ENCODE measurements around the gene KIAA0040.

KIAA0040 gene

DNA sequence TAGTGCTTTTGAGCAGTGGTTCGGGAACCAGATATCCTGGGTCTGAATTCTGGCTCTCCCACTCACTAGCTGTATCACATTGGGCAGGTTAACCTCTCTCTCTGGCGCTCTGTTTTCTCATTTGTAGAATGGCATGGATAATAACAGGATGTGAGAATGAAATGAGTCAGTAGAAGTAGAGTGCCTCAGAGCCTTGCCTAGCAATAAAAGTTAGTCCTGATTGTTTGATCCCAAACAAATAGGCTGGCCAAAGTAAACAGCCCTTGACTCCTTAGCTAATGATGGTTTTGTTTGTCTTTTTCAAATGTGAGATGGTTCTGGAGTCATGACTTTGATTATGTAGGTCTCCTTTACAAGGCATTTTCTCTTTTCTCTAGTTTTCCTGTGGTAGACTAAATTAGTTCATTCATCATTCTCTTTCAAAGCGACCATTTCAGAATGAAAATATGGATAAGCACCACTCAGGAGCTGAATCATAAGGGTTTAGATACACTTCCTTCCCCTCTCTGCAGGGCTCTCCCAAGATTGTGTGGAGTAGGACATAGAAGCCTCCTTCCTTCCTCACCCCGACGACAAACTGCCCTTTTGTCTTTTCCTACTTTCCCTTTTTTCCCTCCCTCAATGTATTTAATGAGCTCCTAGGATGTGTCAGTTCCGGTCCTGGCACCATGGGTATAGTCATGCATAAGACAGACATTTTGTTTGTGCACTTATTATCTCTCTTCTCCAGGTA lies 23.1 kb downstream of the KIAA0040 start:
- DNase-seq = no peak

DNA sequence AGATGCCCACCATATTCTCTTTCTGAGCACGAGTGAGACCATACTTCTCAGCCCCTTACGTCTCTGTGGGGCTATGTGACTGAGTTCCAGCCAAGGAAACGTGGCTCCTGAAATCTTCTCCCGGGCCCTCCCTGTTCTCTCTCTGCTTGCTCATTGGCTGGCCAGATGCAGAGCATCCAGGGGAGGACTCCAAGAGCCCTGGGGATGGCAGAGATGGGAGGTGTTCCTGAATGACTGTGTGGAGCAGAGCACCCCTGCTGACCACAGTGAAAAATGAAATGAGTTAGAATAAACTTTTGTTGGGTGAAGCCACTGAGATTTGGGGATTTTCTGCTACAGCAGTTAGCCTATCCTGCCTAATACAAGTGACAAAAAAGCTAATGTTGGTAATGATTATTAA lies 23.8 kb downstream of the KIAA0040 start:
- no peak for DNase-seq

DNA sequence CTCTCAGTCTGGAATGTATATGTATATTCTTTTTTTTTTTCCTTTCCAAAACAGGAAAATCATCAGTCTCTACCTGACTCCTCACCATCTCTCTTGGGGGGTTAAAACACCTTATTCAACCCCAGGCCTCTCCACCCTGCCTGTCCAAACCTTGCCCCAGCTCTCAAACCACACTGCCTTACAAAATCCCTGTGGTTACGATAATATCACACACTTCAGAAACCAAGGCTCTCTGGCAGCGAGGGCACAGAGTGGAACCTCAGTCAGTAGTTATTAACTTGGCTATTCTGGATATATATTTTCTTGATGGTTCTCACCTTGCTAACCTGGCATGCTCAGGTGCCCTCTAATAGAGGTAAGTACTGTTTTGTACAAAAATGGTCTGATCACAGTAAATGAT lies 24.7 kb downstream of the KIAA0040 start:
- DNase-seq = peak; percentile 67

DNA sequence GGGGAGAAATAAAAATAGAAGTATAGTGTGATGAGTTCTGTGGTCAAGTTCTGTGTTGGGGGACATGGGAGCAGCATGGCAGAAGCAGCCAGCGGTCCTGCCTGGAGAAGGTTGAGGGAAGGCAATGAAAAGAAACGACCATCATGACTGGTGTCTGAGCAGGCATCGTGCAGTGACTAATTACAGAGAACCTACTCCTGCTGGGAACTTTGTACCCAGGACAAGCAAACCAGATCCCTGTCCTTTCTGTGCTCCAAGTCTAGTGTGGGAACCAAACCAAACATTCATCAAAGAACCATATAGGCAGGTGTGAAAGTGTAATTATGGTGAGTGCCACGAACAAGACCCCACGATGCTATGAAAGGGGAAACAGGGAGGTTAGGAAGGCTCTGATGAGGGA lies 25.8 kb downstream of the KIAA0040 start:
- DNase-seq = no peak

DNA sequence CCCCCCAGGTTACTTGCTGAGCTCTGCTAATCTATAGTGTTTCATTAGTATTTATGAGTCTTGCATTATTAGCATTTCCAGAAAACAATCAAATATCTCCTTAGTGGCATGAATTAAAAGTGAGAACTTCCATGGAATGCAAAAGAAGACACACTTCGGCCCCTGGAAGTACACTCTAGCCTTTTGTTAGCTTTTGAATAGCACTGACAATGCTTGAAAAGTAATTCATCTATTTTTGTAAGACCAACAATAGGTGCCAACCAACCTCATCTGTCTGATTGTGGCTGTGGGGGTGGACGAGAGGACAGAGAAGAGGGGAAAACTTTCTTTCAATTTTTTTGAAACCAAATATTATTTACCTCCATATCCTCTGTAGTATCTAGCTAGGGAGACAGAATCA lies 27.8 kb downstream of the KIAA0040 start:
- DNase-seq = no peak

DNA sequence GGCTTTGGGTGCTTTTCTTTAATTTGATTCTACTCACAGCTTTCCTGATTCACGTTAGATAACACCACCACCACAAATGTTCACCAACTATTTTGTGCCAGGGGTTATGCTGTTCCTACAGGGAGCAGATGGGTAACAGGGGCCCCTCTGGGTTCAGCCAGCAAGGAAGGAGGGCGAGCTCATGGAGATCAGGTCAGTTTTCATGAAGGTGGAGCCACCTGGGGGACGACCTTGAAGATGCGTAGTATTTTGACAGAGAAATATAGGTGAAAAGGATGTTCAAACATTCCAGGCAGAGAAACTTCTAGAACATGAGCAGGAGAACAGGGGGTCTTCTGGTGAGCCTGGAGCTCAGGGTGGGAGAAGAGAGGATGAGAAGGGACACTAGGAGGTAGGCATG lies 28.9 kb downstream of the KIAA0040 start:
- DNase-seq = no peak

DNA sequence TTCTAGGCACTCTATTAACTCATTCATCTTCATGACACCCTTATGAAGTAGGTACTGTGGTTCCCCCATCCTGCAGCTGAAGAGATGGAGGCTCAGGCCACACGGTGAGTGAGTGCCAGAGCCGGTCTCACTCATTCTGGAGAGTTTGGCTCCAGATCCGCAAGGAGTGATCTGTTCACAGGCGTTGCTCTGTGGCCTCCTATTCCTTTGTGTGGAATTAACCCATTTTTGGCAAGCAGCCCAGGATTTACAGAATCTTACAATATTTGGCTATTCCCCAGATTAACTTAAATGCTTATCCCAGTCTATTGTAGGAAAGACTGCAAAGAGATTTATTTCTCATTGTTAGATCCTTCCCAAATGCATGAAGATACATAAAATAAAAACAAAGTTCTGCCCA lies 29.6 kb downstream of the KIAA0040 start:
- no peak for DNase-seq

DNA sequence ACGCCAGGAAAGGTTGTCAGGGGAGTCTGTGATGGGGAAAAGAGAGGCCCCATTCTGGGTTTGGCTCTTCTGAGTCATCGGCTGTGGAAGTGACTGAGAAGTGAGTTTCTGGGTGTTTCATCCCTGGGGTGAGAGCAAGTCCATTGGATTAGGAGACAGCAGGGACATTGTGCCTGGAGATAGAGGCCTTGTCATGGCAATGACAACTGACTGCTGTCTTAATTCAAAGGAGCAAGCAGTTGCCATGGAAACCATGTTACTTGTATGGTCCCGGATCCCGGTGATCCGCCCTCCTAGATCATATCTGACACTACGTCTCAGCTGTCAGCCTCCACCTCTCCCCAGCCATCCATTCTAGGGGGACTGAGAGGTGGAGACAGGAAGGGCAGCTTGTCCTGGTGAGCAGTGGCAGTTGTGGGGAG lies 34.4 kb downstream of the KIAA0040 start:
- no peak for DNase-seq

DNA sequence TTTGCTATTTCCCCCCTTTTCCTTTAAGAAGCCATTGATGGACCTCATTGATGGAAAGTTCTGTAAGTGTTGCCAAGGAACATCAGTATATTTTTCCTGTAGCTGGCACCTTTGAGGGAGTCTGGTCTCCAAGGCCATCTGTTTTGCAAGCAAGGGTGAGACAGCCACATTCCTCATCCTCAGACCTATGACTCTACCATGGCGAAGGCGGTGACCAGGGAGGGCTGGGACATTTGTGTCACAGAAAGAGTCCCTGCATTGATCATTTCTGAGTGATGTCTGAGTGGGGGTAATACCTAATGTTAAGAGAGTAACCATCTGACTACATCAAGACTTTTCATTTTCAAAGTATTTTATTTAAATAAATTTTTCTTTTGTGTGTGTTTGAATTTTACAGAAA lies 35.4 kb downstream of the KIAA0040 start:
- no peak for DNase-seq

DNA sequence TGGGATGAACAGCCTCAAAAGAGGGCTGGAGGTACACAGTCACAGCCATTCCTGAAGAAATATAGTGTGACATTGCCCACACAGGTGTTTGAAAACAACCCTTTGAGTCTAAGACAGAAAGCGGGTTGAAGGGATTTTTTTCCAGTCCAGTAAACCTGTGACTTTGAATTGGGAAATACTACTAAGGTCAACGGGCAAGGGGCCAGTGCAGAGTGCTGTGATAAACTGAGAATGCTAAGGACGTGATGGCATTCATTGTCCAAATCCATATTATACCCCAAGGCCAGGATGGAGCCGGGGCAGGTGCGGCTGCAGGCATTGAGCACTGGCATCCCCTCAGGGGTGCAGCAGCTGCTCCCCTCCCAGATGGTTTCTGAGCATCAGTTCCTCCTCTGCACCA lies 36.6 kb downstream of the KIAA0040 start:
- DNase-seq = no peak

DNA sequence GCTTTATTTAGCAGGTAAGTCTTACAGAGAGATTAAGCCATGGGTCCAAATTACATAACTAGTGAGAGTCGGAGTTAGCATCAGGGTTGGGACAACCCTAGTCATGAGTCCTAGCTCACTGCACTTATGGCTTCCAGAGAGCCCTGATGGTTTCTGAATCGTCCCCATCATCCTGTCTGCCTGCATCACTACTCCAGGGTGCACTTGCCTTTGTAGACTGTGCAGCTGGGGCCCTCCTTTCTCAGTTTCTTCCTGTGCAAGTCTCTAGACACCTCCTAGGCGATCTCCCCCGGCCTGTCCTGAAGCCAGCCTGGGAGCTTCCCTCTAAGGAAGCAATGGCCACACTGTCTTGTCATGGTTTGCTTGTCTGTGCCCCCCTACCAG lies 37.1 kb downstream of the KIAA0040 start:
- no peak for DNase-seq

DNA sequence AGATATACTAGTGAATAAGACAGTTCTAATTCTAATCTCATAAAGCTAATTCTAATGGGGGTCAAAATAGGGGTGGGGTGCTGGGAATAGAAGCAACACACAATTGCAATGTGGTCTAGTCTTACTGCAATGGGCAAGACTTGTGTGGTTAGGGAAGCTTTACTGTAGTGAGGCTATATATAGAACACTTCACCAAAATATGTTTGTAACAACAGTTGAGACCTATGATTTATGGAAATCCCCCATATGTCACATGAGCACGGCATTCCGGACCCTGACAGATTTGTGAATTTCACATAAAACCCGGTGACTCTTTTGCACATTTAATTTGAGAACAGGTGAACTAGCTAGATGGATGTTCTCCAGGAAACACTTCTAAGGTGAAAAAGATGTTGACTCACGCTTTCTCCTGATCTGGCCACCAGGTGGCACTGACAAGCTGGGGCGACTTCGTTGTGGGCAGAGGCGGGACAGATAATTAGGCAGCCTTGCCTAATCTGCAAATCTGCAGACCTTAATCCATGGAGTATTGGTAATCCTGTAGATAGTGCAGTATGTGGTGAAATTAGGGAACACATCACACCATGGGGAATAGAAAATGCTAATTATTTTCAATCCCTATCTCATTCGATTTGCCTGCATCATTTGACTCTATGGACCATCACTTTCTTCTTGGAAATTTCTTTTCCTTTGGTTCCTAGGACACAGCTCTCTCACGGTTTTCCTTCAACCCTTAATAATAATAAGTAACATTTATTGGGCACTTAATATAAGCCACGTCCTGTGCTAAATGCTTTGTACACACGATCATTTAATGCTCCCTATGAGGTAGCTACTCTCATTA lies 37.7 kb downstream of the KIAA0040 start:
- peak; percentile 82 for DNase-seq

DNA sequence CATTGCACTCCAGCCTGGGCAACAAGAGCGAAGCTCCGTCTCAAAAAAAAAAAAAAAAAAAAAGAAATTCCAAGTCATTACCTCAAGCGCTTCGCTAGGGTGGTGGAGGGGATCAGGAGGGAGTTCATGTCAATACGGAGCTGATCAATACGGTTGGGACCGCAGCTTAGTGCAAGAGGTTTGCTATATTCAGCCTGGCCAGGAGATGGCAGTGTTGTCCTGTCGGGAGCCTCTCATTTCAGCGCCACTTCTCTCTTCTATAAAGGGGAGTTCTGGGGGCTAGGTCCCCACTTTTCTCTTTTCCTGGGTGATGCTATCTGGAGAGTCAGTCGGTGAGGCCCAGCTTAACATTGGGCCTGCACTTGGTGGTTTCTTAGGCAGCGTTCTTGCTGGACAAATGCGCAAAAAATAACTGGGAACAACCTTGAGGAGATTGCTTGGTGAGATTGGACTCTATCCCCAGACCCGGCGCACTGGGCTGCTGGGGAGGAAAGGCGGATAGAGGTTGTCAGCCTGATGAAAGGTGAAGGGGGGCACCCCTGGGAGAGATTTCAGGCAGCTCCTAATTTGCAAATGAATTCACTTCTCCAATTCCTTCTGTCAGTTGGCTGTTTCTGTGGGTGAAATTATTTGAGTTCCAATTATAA lies 40.4 kb downstream of the KIAA0040 start:
- DNase-seq = peak; percentile 77

DNA sequence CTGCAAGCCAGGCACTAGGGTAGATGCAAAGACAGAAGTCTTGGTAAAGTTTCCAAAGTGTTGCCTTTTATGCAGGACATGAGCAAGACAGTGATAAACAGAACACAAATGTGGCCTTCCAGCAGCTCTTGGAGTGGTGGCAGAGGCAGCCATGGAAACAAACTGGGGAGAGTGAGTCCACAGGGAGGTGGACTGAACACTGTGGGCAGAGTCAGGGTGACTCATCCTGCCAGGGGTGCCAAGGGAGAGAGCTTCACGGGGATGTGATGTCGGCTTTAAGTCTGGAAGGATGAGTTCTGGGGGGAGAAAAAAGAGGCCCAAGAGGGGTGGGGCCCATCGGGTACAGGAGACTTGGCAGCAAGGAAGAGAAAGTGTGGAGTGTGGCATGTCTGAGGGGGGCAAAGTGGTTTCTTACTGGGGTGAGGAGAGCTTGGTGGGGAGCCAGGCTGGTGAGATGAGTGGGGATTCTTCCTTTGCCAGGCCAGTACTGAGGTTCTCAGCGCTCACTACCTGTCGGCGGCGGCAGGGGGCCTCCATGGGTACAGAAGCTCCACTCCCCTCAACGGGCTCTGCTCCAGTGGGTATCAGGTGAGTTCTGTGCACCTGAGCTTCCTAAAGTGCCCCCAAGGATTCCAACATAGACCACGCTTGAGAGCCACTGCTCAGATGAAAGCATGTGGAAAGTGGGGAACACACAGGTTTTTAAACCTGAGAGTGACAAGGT lies 41.8 kb downstream of the KIAA0040 start:
- DNase-seq = no peak

DNA sequence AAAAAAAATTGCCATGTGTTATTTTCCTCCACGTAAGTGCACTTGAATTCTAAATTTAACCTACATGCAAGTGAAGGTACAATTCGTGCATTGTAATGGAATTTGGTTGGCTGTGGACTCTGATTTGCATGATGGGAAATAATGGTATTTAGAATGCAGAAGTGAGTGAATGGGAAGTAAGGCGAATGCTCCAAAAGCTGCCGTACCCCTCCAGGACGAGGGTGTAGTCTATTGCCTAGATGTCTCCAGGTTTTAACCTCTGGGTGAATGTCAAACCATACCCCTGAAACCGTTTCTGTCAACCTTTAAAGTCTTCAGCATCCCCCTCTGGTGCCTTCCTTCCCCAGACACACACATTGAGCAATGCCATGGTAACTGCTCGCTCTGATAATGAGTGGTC lies 44.5 kb downstream of the KIAA0040 start:
- DNase-seq = no peak

DNA sequence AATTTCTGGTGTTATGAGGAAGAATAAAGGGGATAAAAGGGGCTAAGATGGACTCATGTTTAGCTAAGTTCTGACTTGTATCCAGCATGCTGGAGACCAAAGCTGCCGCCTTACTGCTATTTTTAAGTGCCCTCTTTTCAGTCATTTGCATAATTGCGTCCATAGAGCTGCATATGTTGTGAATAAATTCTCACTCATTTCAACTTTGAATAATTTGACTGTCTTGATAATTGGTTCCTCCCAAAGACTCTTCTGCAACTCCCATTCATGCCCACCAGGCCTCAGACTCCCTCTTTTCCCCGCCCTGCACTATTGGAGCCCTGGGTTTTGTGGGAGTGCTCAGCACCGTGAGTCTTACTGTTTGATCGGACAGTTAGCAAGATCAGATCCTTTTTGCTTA lies 45.0 kb downstream of the KIAA0040 start:
- no peak for DNase-seq

DNA sequence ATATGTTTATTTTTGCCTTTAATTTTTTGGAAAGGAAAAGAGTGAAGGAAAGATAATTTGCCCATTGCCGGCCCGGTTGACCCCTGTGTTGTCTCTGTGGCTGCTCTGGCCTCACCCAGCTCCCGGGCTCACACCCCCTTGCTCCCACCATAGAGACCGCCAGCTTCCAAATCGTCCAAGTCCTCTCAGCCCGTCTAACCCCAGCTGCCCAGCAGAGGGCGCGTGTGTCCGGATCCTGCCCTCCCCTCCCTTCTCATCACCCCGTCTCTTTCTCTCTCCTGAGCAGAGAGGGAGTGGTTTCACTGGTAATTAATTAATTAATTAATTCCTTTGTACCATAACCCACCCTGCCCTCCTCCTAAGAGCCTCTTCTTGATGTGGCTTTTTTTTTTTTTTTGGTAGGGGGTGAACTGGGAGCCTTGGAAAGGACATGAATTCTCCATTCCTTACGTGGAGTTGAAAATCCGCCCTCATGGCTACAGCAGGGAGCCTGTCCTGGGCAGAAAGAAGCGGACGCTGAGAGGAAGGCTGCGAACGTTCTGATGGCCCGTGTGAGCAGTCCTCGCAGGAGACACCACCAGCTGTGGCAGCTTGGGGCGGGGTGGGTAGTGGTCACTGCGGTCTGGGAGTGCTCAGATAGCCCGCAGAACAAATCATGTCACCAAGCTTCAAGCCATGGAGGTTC lies 45.9 kb downstream of the KIAA0040 start:
- peak; percentile 83 for DNase-seq

DNA sequence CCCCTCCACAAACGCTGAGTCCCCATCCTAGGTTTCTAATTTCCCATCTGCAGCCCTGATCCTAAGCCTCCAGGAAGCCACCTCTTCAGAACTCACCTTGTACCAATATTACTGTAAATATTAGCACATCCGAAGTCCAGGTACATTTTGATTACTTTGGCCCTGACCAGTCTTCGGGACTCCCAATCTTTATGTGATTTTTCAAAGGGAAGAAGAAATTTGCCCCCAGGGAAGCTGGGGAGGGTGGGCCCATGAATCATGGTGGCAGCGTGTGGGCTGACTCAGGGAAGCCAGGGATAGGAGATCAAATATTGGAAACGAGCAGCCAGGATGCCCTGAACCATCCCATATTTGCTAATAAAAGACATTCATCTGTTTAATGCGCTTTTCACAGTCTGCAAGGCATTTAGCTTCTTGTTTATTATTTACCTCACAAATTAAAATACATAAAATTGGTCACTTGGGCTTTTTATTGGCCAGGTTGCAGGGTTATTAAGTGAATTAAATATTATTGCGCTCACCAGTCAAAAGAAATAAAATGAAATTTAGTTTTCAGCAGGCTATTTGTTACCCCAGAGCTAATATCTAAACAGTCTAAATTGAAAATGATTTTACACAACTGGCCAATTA lies 46.6 kb downstream of the KIAA0040 start:
- DNase-seq = no peak

DNA sequence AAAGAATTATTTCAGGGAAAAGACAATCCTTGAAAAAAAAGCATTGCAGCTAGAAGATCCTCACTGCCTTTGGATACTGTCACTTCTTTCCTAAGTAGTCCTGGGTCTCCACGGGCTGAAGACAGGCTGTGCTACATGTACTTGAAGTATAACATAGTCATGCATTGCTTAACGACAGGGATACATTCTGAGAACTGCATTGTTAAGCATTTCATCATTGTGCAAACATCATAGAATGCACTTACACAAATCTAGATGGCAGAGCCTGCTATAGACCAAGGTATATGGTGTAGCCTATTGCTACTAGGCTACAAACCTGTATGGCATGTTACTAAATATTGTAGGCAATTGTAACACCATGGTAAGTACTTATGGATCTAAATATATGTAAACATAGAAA lies 54.0 kb downstream of the KIAA0040 start:
- no peak for DNase-seq

DNA sequence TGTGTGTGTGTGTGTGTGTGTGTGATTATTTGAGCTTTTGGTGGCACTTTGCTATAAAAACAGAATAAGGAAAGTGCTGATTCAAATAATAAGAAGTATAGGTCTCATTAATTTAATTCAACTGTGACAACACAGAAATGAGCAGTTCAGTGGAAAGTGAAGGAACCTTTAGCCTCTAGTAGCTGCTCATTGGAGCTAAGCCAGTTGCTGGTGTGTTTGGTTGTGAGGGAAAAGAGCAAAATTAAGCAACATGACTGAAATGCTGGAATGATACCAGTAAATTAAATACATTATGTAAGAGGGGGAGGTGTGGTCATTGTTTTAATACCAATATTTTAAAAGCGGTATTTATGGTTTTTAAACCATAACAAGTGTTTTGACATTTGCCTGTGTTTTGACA lies 55.2 kb downstream of the KIAA0040 start:
- DNase-seq = no peak

DNA sequence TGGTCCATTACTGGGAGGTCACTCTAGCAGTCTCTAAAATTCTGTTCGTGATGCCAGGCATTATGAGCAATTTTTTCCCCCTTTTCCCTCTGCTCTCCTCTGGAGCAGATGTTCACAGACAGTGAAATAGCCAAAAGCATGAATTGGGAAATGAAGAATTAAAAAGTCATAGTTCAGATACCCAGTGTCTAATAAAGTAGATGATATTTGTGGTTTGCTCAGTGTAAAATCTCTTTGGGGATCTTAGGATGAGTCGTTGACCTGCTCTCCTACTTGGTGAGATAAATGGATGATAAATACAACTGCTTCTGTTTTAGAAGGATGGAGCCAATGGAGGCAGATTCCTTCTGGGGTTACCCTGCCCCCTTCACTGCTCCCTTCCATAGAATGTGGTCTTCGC lies 56.3 kb downstream of the KIAA0040 start:
- DNase-seq = no peak

DNA sequence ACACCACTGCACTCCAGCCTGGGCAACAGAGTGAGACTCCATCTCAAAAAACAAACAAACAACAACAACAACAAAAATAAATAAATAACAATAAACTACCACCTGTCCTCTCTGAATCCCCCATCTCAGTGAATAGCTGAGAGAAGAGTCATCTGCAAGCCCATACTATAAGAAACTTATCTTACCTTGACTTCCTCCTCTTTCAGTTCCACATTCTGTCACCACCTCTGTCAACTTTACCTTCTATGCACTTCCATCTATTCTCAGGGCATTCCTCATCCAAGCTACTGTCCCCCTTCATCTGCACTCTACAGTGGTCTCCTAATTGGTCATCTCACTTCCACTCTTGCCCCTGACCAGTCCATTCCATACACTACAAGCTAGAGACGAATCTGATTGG lies 58.1 kb downstream of the KIAA0040 start:
- no peak for DNase-seq
